HG03095 (cell line): Measurements from ENCODE around the gene ACP5.
A peak's percentile ranks its signal among the peaks of the same experiment; 100 is the strongest.
"Not testable (repeated sequence)": the region's sequence is repeated elsewhere in the genome, so short reads cannot be mapped to it uniquely, and the experiment has no call there.

Experiments used
- ATAC-seq: cut with Tn5 transposase; IDR thresholded peaks from one replicate; pipeline ENCODE4 v1.9.1; 2021; ENCODE audit warnings: moderate library complexity; ENCODE audit not compliant: unreplicated experiment

The ACP5 gene

GRCh38 chr19:11577451-11578257, at the start of gene ACP5:
Gene ACP5, minus strand, starts transcription at chr19:11577645. Its CDS starts 328 bp downstream, at chr19:11577317.
- ATAC-seq = no peak

GRCh38 chr19:11626252-11626651, 48.8 kb upstream of the ACP5 start:
- no peak for ATAC-seq

GRCh38 chr19:11624069-11624463, 46.6 kb upstream of the ACP5 start:
- ATAC-seq = no peak

- ATAC-seq = not testable (repeated sequence)
These were observed 45.0 kb upstream of the ACP5 start for GRCh38 chr19:11622401-11622800.

GRCh38 chr19:11620553-11620952, 43.1 kb upstream of the ACP5 start:
- no peak for ATAC-seq

- no peak for ATAC-seq
These were observed 40.0 kb upstream of the ACP5 start for GRCh38 chr19:11617180-11618062.

GRCh38 chr19:11612816-11613511, 35.5 kb upstream of the ACP5 start:
- ATAC-seq = no peak

- no peak for ATAC-seq
These were observed 34.3 kb upstream of the ACP5 start for GRCh38 chr19:11611730-11612129.

GRCh38 chr19:11606484-11606883, 29.0 kb upstream of the ACP5 start:
- ATAC-seq = no peak

- ATAC-seq = not testable (repeated sequence)
These were observed 22.3 kb upstream of the ACP5 start for GRCh38 chr19:11599704-11600103.

GRCh38 chr19:11598746-11599145, 21.3 kb upstream of the ACP5 start:
- ATAC-seq = no peak

GRCh38 chr19:11598103-11598483, 20.6 kb upstream of the ACP5 start:
- ATAC-seq = no peak

- peak; percentile 94 for ATAC-seq
These were observed 20.0 kb upstream of the ACP5 start, which contains the start of gene ZNF627 for GRCh38 chr19:11597202-11598102. Gene ZNF627, plus strand, starts transcription at chr19:11597483. Its CDS starts 145 bp downstream, at chr19:11597628.

GRCh38 chr19:11596156-11596555, 18.7 kb upstream of the ACP5 start:
- ATAC-seq = no peak

GRCh38 chr19:11594084-11594483, 16.6 kb upstream of the ACP5 start:
- ATAC-seq = no peak

- ATAC-seq = no peak
These were observed 10.7 kb upstream of the ACP5 start for GRCh38 chr19:11587975-11588631.

GRCh38 chr19:11587302-11587974, 10.0 kb upstream of the ACP5 start:
- no peak for ATAC-seq

GRCh38 chr19:11586331-11586730, 8.9 kb upstream of the ACP5 start:
- no peak for ATAC-seq

- peak; percentile 55 for ATAC-seq
These were observed 4.3 kb upstream of the ACP5 start for GRCh38 chr19:11581740-11582139.
